HG02973 (cell line): ENCODE measurements around the gene MAP1B.

ENCODE experiments used
- ATAC-seq: cut with Tn5 transposase; IDR thresholded peaks from one replicate; pipeline ENCODE4 v1.9.1; 2021; ENCODE audit warnings: moderate library complexity; ENCODE audit not compliant: unreplicated experiment

Gene MAP1B

DNA sequence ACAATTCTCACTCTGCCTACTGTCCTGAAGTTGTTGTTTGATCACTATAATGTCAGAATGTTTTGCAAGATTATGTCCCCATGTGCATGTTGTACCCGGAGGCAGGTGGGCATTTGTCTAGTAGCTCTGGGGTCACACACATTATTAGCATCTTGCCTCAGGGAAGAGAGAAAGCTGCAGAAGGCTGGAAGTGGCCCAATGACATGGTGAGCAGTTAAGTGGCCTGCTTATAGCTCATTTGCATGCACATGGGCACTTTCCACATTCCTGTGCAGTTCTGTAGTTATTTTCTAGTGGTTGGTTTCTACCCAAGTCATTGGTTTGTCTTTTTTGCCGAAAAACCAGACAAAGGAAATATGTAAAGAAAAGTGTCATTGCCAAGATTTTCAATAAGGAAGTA, 80.9 kb downstream of the MAP1B start:
- no peak for ATAC-seq

DNA sequence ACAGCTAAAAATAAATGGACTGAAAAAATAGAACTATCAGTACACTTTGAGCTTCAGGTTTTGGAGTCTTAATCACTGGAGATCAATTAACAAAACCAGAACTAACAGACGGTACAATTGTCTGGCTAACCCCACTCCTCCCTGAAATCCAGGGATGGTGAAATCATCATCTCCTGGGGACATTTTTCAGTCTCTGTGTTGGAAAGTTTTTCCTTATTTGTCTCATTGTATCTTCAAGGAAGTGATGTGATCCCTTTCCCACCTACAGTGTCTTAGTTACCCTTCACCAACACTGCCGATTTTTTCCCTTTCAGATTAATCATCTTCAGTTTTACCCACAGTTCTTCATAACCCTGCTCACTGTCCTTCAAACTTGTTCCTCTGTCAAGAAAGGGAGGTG, 81.9 kb downstream of the MAP1B start:
- ATAC-seq, result no peak

DNA sequence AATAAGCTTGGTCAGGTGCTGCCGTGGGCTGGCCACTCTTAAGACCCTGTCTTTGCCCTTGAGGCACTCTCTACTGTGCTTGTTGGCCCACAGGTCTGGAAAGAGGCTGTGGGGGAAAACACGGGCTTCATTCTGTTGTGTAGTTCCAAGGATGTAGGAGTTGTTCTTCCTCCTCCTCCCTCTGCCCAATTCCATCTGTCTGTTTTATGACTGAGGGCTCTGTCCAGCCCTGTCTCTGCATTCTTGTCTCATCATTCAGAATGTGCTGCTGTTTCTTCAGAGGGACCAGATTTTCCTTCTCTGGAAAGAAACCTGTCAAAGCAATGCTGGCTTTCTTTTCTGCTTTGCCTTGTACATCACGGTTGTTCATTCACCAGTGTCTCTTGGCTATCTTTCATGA, 84.1 kb downstream of the MAP1B start:
- no peak for ATAC-seq

DNA sequence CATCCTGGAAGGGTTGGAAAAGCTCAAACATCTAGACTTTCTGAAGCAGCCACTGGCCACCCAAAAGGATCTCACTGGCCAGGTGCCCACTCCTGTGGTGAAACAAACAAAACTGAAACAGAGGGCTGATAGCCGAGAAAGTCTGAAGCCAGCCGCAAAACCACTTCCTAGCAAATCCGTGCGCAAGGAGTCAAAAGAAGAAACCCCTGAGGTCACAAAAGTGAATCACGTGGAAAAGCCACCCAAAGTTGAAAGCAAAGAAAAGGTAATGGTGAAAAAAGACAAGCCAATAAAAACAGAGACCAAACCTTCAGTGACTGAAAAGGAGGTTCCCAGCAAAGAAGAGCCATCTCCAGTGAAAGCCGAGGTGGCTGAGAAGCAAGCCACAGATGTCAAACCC, 87.6 kb downstream of the MAP1B start:
- peak; percentile 93 for ATAC-seq

DNA sequence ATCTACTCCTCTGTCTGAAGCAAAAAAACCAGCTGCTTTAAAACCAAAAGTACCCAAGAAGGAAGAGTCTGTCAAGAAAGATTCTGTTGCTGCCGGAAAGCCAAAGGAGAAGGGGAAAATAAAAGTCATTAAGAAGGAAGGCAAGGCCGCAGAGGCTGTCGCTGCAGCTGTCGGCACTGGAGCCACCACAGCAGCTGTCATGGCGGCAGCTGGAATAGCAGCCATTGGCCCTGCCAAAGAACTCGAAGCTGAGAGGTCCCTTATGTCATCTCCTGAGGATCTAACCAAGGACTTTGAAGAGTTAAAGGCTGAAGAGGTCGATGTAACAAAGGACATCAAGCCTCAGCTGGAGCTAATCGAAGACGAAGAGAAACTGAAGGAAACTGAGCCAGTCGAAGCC, 88.3 kb downstream of the MAP1B start:
- no peak for ATAC-seq

DNA sequence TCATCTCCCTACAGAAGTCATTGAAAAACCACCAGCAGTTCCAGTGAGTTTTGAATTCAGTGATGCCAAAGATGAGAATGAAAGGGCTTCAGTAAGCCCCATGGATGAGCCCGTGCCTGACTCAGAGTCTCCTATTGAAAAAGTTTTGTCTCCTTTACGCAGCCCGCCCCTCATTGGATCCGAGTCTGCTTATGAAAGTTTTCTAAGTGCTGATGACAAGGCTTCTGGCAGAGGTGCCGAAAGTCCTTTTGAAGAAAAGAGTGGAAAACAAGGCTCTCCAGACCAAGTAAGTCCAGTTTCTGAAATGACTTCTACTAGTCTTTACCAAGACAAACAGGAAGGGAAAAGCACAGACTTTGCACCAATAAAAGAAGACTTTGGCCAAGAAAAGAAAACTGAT, 90.1 kb downstream of the MAP1B start:
- no peak for ATAC-seq

DNA sequence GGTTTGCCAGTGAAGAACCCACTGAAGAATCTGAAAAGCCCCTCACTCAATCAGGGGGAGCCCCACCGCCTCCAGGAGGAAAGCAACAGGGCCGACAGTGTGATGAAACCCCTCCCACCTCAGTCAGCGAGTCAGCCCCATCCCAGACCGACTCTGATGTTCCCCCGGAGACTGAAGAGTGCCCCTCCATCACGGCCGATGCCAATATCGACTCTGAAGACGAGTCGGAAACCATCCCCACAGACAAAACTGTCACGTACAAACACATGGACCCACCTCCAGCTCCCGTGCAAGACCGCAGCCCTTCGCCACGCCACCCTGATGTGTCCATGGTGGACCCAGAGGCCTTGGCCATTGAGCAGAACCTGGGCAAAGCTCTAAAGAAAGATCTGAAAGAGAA, 92.4 kb downstream of the MAP1B start:
- no peak for ATAC-seq

DNA sequence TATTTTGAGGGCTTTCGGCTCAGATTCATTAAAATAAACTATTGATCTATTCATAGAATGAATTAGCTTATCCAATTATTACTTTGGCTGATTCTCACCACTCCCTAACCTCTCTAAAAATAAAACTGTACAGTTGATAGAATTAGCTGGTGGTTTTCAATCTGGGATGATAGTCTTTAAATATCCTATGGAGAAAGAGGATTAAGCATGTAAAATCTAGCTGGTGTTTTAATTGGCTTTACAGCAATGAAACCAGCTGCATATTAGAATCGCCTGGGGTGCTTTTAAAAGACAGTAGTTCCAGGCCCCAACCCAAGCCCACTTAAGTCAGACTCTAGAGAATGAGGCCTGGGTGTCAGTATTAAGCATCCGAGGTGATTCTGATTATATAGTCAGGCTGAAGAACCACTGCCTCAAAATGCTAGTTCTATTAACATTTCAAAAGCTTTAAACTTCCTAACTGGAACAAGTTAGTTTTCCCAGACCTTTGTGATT, 95.1 kb downstream of the MAP1B start:
- ATAC-seq, result no peak

DNA sequence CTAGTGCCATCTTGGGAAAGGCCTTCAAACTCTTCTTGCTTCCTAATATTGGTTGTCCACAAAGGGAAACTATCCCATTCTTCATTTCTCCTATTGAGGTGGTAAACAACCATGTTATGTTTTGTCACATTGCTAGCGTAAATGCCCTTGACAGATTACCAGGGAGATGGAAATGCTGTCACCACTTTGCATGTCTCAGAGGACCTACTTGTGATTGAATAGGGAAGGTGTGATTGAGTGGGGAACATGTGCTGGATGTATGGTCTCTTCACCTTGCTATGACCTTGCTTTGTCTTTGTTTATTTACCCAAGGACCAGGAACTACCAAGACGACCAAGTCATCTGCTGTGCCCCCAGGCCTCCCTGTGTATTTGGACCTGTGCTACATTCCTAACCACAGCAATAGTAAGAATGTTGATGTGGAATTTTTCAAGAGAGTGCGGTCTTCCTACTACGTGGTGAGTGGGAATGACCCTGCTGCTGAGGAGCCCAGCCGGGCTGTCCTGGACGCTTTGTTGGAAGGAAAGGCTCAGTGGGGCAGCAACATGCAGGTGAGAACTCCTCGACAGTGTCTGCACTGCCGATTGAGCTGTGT, 96.1 kb downstream of the MAP1B start:
- no peak for ATAC-seq

DNA sequence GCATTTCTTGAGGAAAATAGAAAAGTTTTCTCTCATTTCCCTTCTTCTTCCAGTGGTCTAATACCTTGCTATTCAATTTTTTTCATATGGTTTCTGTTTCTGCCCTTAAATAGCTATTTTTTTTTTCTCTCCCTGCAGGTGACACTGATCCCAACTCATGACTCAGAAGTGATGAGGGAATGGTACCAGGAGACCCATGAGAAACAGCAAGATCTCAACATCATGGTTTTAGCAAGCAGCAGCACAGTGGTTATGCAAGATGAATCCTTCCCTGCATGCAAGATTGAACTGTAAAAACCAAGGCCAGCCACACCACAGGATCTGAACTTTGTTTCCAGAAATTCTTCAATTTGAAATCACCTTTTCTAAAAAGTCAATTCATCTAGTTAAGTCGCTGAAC, 97.7 kb downstream of the MAP1B start:
- ATAC-seq, result no peak

DNA sequence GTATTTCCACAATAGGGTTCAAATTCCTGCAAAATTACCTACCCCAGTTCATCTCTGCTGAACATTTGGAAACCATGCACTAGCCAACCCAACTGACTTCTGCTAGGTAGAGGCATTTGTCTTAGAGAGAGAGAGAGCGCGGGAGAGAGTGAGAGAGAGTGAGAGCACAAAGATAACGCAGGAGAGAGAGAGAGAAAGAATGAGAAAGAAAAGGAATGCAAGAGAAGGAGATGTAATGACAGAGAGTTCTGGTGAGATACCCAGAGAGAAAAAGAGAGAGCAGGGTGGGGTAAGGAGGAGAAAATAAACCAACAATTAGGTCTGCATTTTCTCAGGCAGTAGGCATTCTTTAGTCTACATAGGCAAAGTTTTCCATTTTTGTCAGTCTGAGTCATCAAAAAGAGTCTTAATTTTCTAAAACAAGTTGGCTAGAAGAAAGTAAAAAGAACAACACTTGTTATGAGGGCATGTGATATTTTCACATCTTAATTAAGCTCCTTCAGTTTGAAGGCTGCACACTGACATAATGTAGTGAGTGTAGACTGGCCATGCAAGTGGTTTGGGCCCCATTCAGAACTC, 98.2 kb downstream of the MAP1B start:
- no peak for ATAC-seq

DNA sequence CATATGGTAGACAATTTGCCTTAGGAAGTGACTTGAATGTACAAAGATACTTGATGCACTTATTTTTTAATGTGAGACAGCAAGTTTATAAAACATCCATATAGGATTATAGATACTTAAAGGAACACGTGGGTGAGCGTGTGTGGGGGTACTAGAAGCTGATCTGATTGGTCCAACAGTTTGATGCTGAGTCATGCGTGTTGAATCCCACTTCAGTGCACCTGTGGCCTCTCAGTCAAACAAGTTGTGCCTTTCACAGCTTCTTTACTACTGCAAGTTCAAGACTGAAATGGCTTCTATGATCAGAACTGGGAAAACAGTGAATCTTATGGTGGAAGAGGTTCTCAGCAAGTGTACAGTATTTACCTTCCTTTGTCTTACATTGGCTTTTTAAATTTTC, 98.9 kb downstream of the MAP1B start:
- ATAC-seq, result no peak

DNA sequence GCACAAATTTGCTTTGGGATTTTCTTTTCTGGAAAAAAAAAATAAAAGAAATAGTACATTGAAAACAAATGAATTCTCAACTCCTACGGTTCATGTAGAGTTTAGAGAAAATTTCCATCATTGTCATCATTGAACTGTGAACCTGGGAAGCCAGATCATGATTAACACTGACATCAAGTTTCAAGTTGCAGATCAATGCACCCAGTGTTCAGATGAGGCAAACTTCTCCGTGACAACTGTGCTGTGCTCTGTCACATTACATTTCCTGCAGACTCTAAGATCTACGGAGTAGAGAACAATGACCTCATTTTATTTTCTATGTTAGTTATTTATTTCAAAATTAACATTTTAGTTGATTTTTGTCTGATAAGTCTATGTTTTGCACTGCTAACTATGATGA, 99.7 kb downstream of the MAP1B start:
- ATAC-seq, result no peak

DNA sequence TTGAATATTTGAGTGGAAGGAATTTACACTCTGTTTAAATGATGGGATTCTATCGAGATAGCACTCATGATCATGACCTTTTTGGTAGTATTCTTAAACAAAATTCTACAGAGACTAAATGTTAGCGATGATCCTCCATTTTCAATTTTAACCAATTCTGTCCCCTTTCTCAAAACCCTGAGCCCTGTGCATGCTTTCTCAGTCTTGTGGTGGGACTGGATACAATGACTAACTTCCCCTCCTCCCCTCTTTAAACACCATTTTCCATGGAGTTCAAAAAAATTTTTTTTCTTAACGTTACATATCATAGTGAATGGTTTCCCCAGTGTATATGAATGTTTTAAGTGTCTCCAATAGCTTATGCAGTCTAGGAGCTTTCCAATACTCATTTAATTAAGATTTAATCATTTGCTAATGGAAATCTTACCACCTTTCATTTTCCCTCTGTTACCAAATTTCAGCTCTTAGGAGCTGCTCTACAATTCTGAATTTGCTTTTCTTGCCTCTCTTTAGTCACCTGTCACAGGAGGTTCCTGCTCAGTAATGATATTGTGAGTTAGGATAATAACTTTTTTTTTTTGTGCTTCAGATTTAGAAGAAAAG, 101.2 kb downstream of the MAP1B start:
- ATAC-seq, result no peak

DNA sequence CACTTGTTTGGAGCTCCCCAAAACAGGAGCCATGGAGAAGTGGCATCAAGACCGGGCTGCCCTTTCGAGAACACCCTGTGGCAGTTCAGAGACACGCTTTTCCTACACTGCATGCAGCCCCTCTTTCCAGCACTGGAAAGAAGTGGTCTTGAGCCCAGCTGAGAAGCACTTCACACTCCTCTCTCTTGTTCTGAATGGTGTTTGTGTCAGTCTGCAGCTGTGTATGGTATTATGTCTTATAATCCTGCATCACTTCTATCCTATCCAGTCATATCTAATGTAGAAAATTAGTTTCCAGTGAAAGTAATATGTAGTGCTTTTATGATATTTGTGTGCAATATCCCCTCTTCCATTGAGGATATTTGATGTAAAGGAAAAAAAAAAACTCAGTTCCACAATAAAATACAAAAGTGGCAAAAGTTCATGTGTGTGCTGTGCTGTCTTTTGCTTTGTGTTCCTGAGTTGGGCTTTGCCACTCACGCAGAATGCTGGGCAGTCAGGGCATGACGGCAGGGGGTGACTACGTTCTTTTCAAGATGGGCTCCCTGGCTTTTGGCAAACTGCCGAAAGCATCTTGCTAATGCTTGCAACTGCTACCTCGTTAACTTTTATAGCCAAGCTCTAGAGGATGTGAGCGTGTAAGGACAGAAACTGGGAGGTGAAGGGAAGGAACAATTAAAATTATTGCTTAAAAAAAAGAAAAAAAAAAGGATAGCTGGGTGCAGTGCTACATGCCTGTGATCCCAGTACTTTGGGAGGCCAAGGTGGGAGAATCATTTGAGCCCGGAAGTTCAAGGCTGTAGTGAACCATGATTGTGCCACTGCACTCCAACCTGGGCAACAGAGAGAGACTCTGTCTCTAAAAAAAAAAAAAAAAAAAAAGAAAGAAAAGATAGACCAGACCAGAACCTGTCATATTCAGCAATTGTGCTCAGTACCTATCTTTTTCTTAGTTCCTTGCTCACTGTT, 102.2 kb downstream of the MAP1B start:
- no peak for ATAC-seq

DNA sequence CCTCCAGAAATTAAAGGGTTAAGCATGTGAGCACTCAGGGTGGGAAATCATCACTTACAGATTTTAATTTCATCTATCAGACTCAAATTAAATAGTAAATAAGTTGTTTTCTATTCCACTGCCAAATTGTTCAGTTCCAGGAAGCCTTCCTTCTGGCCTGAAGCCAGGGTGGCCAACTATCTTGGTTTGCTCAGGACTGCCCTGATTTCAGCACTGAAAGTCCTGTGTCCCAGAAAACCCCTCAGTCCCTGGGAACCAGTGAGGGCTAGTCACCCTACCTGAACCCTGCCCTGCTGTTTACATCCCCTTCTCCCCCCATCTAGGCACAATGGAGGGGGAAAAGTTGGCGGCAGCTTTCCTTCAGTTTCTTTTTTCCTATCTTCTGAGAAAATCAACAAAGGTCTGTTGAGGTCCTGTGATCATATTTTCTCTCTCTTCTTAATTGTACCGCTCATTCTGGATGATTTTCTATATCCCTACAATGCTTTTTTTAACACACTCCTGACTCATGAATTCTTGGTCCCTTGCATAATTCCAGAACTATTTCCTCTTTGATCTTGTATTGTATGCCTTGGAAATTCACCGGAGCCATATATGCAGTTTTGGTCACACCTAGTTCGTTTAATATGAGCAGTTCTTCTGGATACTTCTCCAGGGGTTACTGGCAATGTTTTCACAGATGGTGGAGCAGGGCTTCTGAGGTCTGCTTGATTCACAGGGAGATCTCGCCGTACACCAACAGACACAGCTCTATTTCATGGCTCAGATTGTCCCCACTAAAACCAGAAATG, 103.8 kb downstream of the MAP1B start:
- no peak for ATAC-seq

DNA sequence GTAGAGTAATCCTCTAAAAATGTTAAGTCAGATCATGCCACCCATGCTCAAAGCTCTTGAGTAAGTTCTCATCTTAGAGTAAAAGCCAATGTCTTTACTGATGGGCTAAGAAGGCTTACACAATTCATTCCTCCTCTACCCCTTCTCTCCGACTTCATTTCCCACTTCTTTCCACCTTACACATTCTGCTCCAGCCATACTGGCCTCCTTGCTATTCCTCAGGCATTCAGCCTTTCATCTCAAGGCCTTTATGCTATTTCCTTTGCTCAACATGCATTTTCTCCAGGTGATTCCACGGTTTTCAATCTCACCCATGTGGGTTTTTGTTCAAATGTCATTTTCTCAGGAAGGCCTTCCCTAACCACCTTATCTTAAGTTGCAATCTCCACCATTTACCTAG, 104.9 kb downstream of the MAP1B start:
- no peak for ATAC-seq

DNA sequence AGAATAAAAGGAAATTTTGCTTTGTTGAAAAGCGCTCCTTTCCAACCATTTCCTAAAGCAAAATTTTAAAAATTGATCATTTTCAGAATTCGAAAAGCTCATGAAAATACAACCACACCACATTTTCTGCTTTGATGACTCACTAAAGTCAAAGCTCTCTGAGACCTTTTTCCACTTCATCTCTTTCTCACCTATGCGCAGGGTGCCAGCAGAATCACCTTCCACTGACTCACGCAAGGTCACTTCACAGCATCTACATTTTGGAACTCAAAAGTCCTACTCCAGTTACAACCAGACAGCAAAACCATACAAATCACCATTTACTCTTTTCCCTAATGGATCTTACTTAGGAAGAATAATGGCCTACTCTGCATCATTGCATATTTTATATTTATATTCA, 106.2 kb downstream of the MAP1B start:
- no peak for ATAC-seq

DNA sequence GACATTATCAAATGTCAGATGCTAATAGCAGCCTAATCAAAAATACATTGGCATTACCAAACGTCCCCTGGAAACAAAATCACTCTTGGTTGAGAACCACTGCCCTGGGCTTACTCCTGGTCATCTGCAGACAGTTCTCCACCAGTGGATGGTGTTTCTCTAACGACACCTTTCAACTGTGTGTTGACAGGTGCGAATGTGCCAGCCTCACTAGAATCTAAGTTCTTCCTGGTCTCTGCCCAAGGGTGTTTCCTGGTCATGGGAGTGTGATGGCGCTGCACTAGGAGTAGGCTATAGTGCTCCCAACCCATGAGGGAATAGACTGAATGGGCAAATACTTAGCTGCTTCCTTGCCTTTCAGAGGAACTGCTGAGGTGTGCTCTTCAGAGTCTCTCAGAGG, 106.9 kb downstream of the MAP1B start:
- no peak for ATAC-seq

DNA sequence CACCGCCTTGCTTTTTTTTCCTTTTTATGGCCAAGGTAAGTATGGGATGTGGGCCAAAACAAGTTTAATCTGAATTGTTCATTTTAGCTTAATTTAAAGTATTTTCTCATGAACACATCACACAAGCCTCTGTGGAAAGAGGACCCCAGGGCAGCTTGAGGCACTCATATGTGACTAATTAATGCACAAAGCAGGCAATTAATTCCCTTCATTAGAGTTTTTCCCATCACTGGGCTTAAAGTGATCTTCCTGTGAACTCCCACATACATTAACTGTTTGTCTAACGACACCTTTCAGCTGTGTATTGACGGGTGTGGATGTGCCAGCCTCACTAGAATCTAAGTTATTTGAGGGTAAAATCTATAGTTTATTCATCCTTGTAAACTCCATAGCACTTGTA, 109.5 kb downstream of the MAP1B start:
- no peak for ATAC-seq

DNA sequence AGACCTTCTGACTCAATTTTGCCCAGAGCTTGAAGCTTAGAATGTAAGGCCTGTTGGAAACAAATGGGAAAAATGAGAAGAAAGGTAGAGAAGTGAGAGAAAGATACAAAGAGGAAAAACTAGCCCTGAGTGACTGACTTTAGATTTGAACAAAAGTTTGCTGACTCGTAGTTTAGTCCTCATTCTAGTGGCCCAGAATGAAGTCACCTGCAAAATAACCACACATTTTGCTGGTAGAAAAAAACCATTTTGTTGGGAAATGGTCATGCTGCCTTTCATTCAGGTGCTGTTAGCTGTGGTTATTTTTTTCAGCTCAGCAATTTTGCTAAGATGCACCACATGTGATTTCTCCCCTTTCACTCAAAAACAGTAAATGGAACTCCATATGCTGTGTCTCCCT, 113.8 kb downstream of the MAP1B start:
- ATAC-seq, result no peak
